ENCODE measurements around the gene UST.

DNA sequence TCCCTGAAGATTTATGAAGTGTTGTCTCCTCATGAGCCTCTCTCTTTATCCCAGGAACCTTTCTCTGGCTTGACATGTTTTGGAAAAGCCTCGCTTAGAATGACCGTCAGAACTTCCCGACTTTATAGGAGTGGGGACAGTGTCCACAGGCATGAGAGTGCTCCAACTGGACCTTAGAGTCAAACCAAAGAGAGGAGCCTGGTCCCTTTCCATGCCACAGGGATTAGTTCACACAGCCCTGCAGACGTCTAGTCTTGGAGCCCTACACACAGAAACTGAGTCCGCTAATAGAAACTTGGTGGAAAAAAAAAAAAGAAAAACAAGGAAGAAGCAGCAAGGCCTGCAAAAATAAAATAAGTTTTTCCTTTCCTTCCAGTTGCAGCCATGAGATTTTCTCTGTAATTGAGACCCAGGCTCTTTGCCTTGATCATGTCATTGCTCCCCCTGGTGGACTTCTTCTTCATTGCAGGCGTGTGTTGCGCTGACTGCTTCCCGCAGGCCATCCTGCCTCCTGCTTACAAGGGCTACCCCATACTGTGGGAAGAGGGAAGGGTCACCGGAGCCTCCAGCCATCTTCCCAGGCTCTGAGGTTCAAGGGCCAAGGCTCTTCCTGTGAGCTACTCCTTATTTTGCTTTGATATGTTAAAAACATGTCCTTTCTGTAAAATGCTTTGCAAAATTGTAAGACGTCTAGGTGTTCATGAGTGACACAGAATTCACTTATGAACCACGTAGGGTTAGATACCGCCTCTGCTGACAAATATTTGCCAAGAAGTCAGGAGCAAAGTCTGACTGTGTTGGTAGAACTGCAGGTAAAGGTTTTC, 201.0 kb downstream of the UST start:
- TF ChIP-seq, protein P1, sequence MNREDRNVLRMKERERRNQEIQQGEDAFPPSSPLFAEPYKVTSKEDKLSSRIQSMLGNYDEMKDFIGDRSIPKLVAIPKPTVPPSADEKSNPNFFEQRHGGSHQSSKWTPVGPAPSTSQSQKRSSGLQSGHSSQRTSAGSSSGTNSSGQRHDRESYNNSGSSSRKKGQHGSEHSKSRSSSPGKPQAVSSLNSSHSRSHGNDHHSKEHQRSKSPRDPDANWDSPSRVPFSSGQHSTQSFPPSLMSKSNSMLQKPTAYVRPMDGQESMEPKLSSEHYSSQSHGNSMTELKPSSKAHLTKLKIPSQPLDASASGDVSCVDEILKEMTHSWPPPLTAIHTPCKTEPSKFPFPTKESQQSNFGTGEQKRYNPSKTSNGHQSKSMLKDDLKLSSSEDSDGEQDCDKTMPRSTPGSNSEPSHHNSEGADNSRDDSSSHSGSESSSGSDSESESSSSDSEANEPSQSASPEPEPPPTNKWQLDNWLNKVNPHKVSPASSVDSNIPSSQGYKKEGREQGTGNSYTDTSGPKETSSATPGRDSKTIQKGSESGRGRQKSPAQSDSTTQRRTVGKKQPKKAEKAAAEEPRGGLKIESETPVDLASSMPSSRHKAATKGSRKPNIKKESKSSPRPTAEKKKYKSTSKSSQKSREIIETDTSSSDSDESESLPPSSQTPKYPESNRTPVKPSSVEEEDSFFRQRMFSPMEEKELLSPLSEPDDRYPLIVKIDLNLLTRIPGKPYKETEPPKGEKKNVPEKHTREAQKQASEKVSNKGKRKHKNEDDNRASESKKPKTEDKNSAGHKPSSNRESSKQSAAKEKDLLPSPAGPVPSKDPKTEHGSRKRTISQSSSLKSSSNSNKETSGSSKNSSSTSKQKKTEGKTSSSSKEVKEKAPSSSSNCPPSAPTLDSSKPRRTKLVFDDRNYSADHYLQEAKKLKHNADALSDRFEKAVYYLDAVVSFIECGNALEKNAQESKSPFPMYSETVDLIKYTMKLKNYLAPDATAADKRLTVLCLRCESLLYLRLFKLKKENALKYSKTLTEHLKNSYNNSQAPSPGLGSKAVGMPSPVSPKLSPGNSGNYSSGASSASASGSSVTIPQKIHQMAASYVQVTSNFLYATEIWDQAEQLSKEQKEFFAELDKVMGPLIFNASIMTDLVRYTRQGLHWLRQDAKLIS (CRISPR knock-in tag; IDR thresholded peaks at IDR 0.05; ENCODE audit: borderline replicate concordance): no peak
- TF ChIP-seq, protein P2, sequence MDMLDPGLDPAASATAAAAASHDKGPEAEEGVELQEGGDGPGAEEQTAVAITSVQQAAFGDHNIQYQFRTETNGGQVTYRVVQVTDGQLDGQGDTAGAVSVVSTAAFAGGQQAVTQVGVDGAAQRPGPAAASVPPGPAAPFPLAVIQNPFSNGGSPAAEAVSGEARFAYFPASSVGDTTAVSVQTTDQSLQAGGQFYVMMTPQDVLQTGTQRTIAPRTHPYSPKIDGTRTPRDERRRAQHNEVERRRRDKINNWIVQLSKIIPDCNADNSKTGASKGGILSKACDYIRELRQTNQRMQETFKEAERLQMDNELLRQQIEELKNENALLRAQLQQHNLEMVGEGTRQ (CRISPR knock-in tag; IDR thresholded peaks at IDR 0.05): no peak
- TF ChIP-seq NR3C1 (CRISPR knock-in tag; conservative IDR thresholded peaks at IDR 0.05; ENCODE audit: low read depth): no peak
- TF ChIP-seq, protein P3, sequence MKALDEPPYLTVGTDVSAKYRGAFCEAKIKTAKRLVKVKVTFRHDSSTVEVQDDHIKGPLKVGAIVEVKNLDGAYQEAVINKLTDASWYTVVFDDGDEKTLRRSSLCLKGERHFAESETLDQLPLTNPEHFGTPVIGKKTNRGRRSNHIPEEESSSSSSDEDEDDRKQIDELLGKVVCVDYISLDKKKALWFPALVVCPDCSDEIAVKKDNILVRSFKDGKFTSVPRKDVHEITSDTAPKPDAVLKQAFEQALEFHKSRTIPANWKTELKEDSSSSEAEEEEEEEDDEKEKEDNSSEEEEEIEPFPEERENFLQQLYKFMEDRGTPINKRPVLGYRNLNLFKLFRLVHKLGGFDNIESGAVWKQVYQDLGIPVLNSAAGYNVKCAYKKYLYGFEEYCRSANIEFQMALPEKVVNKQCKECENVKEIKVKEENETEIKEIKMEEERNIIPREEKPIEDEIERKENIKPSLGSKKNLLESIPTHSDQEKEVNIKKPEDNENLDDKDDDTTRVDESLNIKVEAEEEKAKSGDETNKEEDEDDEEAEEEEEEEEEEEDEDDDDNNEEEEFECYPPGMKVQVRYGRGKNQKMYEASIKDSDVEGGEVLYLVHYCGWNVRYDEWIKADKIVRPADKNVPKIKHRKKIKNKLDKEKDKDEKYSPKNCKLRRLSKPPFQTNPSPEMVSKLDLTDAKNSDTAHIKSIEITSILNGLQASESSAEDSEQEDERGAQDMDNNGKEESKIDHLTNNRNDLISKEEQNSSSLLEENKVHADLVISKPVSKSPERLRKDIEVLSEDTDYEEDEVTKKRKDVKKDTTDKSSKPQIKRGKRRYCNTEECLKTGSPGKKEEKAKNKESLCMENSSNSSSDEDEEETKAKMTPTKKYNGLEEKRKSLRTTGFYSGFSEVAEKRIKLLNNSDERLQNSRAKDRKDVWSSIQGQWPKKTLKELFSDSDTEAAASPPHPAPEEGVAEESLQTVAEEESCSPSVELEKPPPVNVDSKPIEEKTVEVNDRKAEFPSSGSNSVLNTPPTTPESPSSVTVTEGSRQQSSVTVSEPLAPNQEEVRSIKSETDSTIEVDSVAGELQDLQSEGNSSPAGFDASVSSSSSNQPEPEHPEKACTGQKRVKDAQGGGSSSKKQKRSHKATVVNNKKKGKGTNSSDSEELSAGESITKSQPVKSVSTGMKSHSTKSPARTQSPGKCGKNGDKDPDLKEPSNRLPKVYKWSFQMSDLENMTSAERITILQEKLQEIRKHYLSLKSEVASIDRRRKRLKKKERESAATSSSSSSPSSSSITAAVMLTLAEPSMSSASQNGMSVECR (CRISPR knock-in tag; IDR thresholded peaks at IDR 0.05; ENCODE audit: borderline replicate concordance): no peak
- TF ChIP-seq CREB1 (CRISPR knock-in tag; IDR thresholded peaks at IDR 0.05): no peak
- TF ChIP-seq, protein P4, sequence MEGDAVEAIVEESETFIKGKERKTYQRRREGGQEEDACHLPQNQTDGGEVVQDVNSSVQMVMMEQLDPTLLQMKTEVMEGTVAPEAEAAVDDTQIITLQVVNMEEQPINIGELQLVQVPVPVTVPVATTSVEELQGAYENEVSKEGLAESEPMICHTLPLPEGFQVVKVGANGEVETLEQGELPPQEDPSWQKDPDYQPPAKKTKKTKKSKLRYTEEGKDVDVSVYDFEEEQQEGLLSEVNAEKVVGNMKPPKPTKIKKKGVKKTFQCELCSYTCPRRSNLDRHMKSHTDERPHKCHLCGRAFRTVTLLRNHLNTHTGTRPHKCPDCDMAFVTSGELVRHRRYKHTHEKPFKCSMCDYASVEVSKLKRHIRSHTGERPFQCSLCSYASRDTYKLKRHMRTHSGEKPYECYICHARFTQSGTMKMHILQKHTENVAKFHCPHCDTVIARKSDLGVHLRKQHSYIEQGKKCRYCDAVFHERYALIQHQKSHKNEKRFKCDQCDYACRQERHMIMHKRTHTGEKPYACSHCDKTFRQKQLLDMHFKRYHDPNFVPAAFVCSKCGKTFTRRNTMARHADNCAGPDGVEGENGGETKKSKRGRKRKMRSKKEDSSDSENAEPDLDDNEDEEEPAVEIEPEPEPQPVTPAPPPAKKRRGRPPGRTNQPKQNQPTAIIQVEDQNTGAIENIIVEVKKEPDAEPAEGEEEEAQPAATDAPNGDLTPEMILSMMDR (IDR thresholded peaks at IDR 0.05): peak; percentile 87
- TF ChIP-seq, protein P5, sequence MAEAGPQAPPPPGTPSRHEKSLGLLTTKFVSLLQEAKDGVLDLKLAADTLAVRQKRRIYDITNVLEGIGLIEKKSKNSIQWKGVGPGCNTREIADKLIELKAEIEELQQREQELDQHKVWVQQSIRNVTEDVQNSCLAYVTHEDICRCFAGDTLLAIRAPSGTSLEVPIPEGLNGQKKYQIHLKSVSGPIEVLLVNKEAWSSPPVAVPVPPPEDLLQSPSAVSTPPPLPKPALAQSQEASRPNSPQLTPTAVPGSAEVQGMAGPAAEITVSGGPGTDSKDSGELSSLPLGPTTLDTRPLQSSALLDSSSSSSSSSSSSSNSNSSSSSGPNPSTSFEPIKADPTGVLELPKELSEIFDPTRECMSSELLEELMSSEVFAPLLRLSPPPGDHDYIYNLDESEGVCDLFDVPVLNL (CRISPR knock-in tag; IDR thresholded peaks at IDR 0.05; ENCODE audit: borderline replicate concordance, low read depth): no peak
- TF ChIP-seq ESRRA (CRISPR knock-in tag; IDR thresholded peaks at IDR 0.05; ENCODE audit: borderline replicate concordance): no peak
- TF ChIP-seq, protein P6, sequence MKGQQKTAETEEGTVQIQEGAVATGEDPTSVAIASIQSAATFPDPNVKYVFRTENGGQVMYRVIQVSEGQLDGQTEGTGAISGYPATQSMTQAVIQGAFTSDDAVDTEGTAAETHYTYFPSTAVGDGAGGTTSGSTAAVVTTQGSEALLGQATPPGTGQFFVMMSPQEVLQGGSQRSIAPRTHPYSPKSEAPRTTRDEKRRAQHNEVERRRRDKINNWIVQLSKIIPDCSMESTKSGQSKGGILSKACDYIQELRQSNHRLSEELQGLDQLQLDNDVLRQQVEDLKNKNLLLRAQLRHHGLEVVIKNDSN (CRISPR knock-in tag; IDR thresholded peaks at IDR 0.05): no peak
- TF ChIP-seq JUN (CRISPR knock-in tag; IDR thresholded peaks at IDR 0.05): no peak
- TF ChIP-seq GTF2I (CRISPR knock-in tag; conservative IDR thresholded peaks at IDR 0.05): no peak
- TF ChIP-seq, protein P7, sequence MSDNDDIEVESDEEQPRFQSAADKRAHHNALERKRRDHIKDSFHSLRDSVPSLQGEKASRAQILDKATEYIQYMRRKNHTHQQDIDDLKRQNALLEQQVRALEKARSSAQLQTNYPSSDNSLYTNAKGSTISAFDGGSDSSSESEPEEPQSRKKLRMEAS (CRISPR knock-in tag; IDR thresholded peaks at IDR 0.05): no peak
- TF ChIP-seq, protein P8, sequence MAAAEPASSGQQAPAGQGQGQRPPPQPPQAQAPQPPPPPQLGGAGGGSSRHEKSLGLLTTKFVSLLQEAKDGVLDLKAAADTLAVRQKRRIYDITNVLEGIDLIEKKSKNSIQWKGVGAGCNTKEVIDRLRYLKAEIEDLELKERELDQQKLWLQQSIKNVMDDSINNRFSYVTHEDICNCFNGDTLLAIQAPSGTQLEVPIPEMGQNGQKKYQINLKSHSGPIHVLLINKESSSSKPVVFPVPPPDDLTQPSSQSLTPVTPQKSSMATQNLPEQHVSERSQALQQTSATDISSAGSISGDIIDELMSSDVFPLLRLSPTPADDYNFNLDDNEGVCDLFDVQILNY (CRISPR knock-in tag; IDR thresholded peaks at IDR 0.05): no peak
- TF ChIP-seq NFYB (CRISPR knock-in tag; conservative IDR thresholded peaks at IDR 0.05; ENCODE audit: low read depth): no peak

All from WTC11 (cell line).